Common myeloid progenitor, CD34-positive (primary cell): ENCODE results near the gene EIF1.
A peak's percentile ranks its signal among the peaks of the same experiment; 100 is the strongest.
"Not testable (repeated sequence)": the region's sequence is repeated elsewhere in the genome, so short reads cannot be mapped to it uniquely, and the experiment has no call there.

Source experiments
- CTCF ChIA-PET: fragments of 350-600 bp; sonication (Branson Sonifier 250); formaldehyde crosslinking; loops from one replicate; lab custom pipeline; 2021; ENCODE audit warnings: antibody characterized with exemption; lab: Charles Lee
- POLR2A ChIA-PET: fragments of 350-600 bp; sonication (Branson Sonifier 250); formaldehyde crosslinking; loops from one replicate; lab custom pipeline; 2021; ENCODE audit warnings: antibody characterized with exemption; lab: Charles Lee
- DNase-seq, 3 donors: peaks; one replicate each; pipeline versions ENCODE4 v3.0.0 to v3.0.0-alpha.2; 2013
- H3K27ac ChIP-seq, 2 experiments: 1 replicate in 1 of 2; 2 replicates in 1 of 2; pipeline ENCODE4 v1.7.0; 2013; ENCODE audit warnings: inconsistent platforms in 2 of 2, low read length in 2 of 2, mild to moderate bottlenecking in 2 of 2, low read depth in 1 of 2, moderate library complexity in 1 of 2; ENCODE audit not compliant: severe bottlenecking in 2 of 2, insufficient read depth in 1 of 2, poor library complexity in 1 of 2
- H3K27me3 ChIP-seq, 5 experiments: replicated peaks in 2 of 5; 1 replicate in 3 of 5; 2 replicates in 2 of 5; pipeline versions ENCODE4 v1.6.1 to v1.7.0; 2013; ENCODE audit warnings: low read length in 4 of 5, mild to moderate bottlenecking in 2 of 5, moderate library complexity in 2 of 5, inconsistent platforms in 1 of 5; ENCODE audit not compliant: insufficient read depth in 5 of 5, control insufficient read depth in 4 of 5
- H3K36me3 ChIP-seq, 4 experiments: 1 replicate in 2 of 4; 2 replicates in 2 of 4; pipeline versions ENCODE4 v1.6.1 to v1.7.0; 2013; ENCODE audit warnings: low read length in 3 of 4, control low read depth in 1 of 4, mild to moderate bottlenecking in 1 of 4; ENCODE audit not compliant: control insufficient read depth in 4 of 4, insufficient read depth in 4 of 4
- H3K4me1 ChIP-seq, 4 experiments: 1 replicate in 3 of 4; 2 replicates in 1 of 4; pipeline versions ENCODE4 v1.6.1 to v1.7.1; 2013; ENCODE audit warnings: low read length in 3 of 4, mild to moderate bottlenecking in 3 of 4, control low read depth in 1 of 4, inconsistent platforms in 1 of 4, moderate library complexity in 1 of 4; ENCODE audit not compliant: control insufficient read depth in 4 of 4, insufficient read depth in 4 of 4; ENCODE audit errors: control extremely low read depth in 1 of 4
- H3K4me3 ChIP-seq, 7 experiments: 1 replicate in 4 of 7; 2 replicates in 3 of 7; pipeline versions ENCODE4 v1.5.1 to v1.7.0; 2013; ENCODE audit warnings: mild to moderate bottlenecking in 7 of 7, low read length in 6 of 7, moderate library complexity in 6 of 7, inconsistent platforms in 2 of 7, low read depth in 2 of 7, control low read depth in 1 of 7; ENCODE audit not compliant: insufficient read depth in 4 of 7, control insufficient read depth in 1 of 7; ENCODE audit errors: extremely low read depth in 1 of 7
- H3K9me3 ChIP-seq, 5 experiments: 1 replicate in 4 of 5; 2 replicates in 1 of 5; pipeline versions ENCODE4 v1.6.1 to v1.7.1; 2013; ENCODE audit warnings: low read length in 4 of 5, mild to moderate bottlenecking in 2 of 5, inconsistent platforms in 1 of 5, low read depth in 1 of 5, moderate library complexity in 1 of 5; ENCODE audit not compliant: control insufficient read depth in 4 of 5, insufficient read depth in 2 of 5; ENCODE audit errors: control extremely low read depth in 1 of 5
- WGBS: methylation state at CpG from one replicate; pipeline ENCODE4 v1.1.5; 2013; ENCODE audit not compliant: insufficient coverage; 5-methylcytosine and 5-hydroxymethylcytosine counted together

EIF1 gene

DNA sequence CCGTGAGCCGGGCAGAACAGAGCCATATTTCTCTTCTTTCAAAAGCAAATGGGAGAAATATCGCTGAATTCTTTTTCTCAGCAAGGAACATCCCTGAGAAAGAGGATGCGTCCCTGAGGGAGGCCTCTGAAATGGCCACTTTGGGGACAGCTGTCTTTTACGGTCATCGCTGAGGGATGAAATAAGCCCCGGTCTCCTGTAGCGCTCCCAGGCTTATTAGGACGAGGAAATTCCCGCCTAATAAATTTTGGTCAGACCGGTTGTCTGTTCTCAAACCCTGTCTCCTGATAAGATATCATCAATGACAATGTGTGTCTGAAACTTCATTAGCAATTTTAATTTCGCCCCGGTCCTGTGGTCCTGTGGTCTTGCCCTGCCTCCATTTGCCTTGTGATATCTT lies 2.9 kb upstream of the EIF1 start:
- H3K9me3 ChIP-seq, H3K4me3 ChIP-seq, H3K27me3 ChIP-seq, DNase-seq, H3K27ac ChIP-seq: not testable (repeated sequence)
- ChIA-PET POLR2A (interaction anchor here (1.0 kb wide), 1 partner anchor 18 kb away, joined by 3 read pairs; no protein-coding TSS in a partner anchor), CTCF (interaction anchor here (1.1 to 2.1 kb wide), 2 partner anchors 23 to 25 kb away, joined by 3 to 5 read pairs; no protein-coding TSS in a partner anchor)
- 98% methylated on average over 8 of the region's 13 CpGs for WGBS
- peaks cover 8 to 16% (median 15%) of the 10 kb centered on the region in 4 experiments for H3K36me3 ChIP-seq
- H3K4me1 ChIP-seq: peaks cover 7 to 50% (median 40%) of the 10 kb centered on the region in 4 experiments

- H3K9me3 ChIP-seq: no peaks in the 10 kb centered on the region
- H3K36me3 ChIP-seq: peaks cover 11 to 22% (median 20%) of the 10 kb centered on the region in 4 experiments
- POLR2A ChIA-PET: interaction anchor here (1.0 kb wide), 1 partner anchor 18 kb away, joined by 3 read pairs; no protein-coding TSS in a partner anchor
- H3K27ac ChIP-seq: no peak overlapping the region
- no peak overlapping the region for H3K4me3 ChIP-seq
- CTCF ChIA-PET: interaction anchor here (2.1 kb wide), 1 partner anchor 25 kb away, joined by 5 read pairs; no protein-coding TSS in a partner anchor
- no peaks in the 10 kb centered on the region for H3K27me3 ChIP-seq
- H3K4me1 ChIP-seq: peaks cover 7 to 50% (median 44%) of the 10 kb centered on the region in 4 experiments
- WGBS: no CpG with 5 or more reads among the region's 4 CpGs
- DNase-seq: no peak
Observed at GRCh38 chr17:41686281-41686680, 2.4 kb upstream of the EIF1 start.

DNA sequence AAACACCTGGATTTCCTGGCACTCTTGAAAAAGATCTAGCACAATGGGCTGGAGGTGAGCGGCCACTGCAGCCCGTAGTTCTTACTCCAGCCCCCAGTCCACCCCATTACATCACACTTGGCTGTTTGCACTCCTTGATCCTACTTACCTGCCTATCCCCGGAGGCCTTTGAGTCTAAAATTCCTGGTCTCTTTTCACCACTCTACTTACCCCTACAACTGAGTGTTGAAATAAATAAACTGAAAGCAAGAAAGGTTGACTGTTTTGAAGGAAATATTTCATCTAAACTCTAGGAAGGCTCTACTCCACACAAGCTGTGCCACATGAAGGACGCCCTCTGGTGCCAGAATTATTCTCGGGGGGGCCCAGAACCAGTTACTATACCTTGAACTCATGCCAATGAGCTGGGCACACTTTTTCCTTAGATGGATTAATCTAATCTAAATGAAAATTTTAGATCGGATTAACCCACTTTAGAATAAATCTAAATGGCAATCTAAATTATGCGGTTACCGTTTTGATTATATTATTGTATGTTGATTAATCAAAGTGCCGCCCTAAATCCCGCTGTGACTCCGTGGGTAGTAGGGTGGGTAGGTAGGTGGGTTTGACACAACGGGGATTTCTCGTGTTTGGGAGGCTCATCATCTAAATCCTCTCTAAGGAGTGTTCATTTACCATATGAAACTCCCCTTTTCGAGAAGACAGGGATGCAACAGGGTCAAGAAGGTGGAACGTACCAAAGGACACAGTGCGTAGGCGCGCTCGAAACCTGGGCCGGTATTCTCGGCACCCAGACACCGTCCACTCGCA lies 651 bp upstream of the EIF1 start:
- ChIA-PET POLR2A (interaction anchor here (0.6 to 6.0 kb wide), 11 partner anchors 8 to 1041 kb away, joined by 3 to 86 read pairs (median 5); partner anchors contain the start of genes ODAD4 and SMARCE1), CTCF (interaction anchor here (0.6 to 5.4 kb wide), 6 partner anchors 9 to 38 kb away, joined by 3 to 91 read pairs (median 4); no protein-coding TSS in a partner anchor)
- DNase-seq: peak in 2 of 3 donors; percentile 77 to 79
- peaks cover 14 to 38% (median 37%) of the 10 kb centered on the region in 4 experiments for H3K36me3 ChIP-seq
- 10% methylated on average over 14 of the region's 23 CpGs for WGBS
- no peaks in the 10 kb centered on the region for H3K9me3 ChIP-seq
- H3K27me3 ChIP-seq: no peaks in the 10 kb centered on the region
- H3K27ac ChIP-seq: peak overlapping the region; percentile 44 to 100
- H3K4me3 ChIP-seq: peak overlapping the region; percentile 52 to 95 (median 81)
- H3K4me1 ChIP-seq: peaks cover 7 to 36% (median 30%) of the 10 kb centered on the region in 4 experiments

DNA sequence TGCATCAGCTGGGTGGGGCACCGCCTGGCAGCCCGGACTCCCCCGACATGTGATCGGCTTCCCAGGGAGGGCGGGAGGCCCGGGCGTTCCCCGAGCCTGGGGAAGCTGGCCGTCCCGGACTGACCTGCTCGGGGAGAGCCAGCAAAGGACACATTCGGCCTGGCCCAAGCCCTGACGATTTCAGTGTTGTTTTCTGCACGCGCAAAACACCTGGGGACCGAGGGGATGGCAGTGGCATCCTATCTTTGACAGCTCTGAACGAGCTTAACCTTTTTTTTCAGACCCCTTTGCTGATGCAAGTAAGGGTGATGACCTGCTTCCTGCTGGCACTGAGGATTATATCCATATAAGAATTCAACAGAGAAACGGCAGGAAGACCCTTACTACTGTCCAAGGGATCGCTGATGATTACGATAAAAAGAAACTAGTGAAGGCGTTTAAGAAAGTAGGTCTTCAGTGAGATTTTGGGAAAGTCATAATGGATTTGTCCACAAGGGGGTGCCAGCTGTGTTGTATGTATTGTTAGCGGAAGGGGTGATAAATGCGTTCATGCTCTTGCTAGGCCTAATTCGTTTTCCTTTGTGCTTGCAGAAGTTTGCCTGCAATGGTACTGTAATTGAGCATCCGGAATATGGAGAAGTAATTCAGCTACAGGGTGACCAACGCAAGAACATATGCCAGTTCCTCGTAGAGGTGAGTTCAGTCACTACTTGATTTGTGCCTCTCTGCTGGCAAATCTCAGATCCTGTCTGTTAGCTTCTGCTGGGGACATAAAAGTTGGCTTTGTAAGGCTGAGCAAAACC lies 1.0 kb downstream of the EIF1 start:
- Histone ChIP-seq H3K4me1 (peaks cover 7 to 27% (median 26%) of the 10 kb centered on the region in 4 experiments), H3K36me3 (peaks cover 19 to 50% (median 46%) of the 10 kb centered on the region in 4 experiments), H3K9me3 (no peaks in the 10 kb centered on the region), H3K27ac (peak overlapping the region; percentile 99 to 100), H3K27me3 (no peaks in the 10 kb centered on the region), H3K4me3 (peak overlapping the region; percentile 52 to 96 (median 89))
- WGBS: 3% methylated on average over 22 of the region's 27 CpGs
- DNase-seq: peak; percentile 75 to 85 (median 82)
- CTCF ChIA-PET: interaction anchor here (1.0 to 5.4 kb wide), 7 partner anchors 9 to 140 kb away, joined by 3 to 91 read pairs (median 5); partner anchors contain the start of gene JUP
- POLR2A ChIA-PET: interaction anchor here (0.6 to 6.0 kb wide), 9 partner anchors 9 to 767 kb away, joined by 3 to 86 read pairs (median 3); partner anchors contain the start of genes DHX58 and JUP

DNA sequence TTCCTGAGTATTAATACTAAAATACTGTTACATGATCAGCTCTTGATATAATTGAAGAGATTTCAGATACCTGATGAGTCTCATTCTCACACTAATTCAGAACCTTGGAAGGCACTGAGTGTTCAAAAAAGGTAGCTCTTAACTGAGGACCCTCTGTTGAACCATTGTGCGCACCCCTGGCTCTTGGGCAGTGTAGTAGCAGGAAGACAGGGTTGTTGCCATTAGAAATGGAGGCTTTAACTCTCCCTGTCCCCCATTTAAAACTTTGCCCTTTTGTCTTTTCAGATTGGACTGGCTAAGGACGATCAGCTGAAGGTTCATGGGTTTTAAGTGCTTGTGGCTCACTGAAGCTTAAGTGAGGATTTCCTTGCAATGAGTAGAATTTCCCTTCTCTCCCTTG lies 1.8 kb downstream of the EIF1 start:
- ChIA-PET CTCF (interaction anchor here (0.6 to 5.4 kb wide), 9 partner anchors 9 to 874 kb away, joined by 3 to 91 read pairs (median 5); partner anchors contain the start of gene JUP), POLR2A (interaction anchor here (2.3 to 6.0 kb wide), 3 partner anchors 10 to 23 kb away, joined by 7 to 86 read pairs (median 30); no protein-coding TSS in a partner anchor)
- H3K36me3 ChIP-seq: peaks cover 19 to 53% (median 49%) of the 10 kb centered on the region in 4 experiments
- H3K27ac ChIP-seq: peak overlapping the region in 1 of 2 experiments; percentile 100
- DNase-seq: no peak
- H3K9me3 ChIP-seq: no peaks in the 10 kb centered on the region
- 72% methylated on average over 2 of the region's 2 CpGs for WGBS
- H3K4me1 ChIP-seq: peaks cover 7 to 27% (median 26%) of the 10 kb centered on the region in 4 experiments
- H3K4me3 ChIP-seq: peak overlapping the region in 4 of 7 experiments; percentile 82 to 96 (median 92)
- no peaks in the 10 kb centered on the region for H3K27me3 ChIP-seq

DNA sequence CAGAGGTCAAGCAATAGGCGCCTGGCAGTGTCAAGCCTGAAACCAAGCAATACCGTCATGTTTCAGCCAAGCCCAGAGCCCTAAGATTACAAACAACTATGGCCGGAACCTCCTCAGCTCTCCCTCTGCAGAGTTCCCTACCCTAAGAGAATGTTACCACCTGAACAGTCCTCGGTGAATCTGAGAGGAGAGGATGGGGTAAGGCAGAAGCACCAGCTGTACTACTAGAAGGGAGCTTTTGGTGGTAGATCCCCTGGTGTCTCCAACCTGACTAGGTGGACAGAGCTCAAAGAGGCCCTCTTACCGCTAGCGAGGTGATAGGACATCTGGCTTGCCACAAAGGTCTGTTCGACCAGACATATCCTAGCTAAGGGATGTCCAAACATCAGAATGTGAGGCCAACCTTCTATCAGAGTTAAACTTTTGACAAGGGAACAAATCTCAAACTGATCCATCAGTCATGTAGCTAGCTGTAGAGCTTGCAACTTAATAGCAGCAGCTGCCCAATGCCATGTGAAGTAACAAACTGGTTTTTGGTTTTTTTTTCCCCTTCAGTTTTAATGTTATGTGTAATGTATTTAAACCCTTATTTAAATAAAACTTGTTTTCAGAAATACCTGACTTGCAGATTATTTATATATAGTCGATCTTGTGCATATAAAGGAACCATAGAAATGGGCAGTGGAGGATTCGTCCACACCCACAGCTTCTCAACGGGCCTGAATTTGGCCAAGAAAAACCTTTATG lies 2.5 kb downstream of the EIF1 start:
- ChIA-PET POLR2A (interaction anchor here (0.6 to 6.0 kb wide), 4 partner anchors 11 to 1179 kb away, joined by 3 to 86 read pairs (median 3); no protein-coding TSS in a partner anchor), CTCF (interaction anchor here (0.6 to 5.4 kb wide), 6 partner anchors 8 to 875 kb away, joined by 3 to 91 read pairs (median 6); no protein-coding TSS in a partner anchor)
- peak in 2 of 3 donors; percentile 39 to 45 for DNase-seq
- Histone ChIP-seq H3K4me3 (peak overlapping the region in 1 of 7 experiments; percentile 30), H3K9me3 (no peaks in the 10 kb centered on the region), H3K36me3 (peaks cover 19 to 53% (median 49%) of the 10 kb centered on the region in 4 experiments), H3K4me1 (peaks cover 7 to 29% (median 28%) of the 10 kb centered on the region in 4 experiments), H3K27ac (no peak overlapping the region), H3K27me3 (no peaks in the 10 kb centered on the region)
- 91% methylated on average over 9 of the region's 10 CpGs for WGBS
